ENCODE measurements around the gene PSMB7.

DNA sequence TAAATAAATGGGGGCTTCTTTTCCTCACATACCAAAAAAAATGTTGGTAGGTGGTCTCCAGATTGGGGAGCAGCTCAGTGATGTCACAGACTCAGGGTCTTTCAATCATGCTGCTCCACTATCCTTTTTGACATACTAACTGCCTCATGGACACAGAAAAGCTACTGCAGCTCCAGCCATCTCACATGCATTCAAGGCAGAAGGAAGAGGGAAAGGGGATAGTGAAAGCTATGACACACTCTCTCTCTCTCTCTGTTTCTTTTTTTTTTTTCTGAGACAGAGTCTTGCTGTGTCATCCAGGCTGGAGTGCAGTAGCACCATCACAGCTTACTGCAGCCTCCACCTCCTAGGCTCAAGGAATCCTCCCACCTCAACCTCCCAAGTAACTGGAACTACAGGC is 27.1 kb upstream of the PSMB7 start:
- TF ChIP-seq POLR2A (IDR thresholded peaks at IDR 0.05), result no peak
- TF ChIP-seq, protein P1, sequence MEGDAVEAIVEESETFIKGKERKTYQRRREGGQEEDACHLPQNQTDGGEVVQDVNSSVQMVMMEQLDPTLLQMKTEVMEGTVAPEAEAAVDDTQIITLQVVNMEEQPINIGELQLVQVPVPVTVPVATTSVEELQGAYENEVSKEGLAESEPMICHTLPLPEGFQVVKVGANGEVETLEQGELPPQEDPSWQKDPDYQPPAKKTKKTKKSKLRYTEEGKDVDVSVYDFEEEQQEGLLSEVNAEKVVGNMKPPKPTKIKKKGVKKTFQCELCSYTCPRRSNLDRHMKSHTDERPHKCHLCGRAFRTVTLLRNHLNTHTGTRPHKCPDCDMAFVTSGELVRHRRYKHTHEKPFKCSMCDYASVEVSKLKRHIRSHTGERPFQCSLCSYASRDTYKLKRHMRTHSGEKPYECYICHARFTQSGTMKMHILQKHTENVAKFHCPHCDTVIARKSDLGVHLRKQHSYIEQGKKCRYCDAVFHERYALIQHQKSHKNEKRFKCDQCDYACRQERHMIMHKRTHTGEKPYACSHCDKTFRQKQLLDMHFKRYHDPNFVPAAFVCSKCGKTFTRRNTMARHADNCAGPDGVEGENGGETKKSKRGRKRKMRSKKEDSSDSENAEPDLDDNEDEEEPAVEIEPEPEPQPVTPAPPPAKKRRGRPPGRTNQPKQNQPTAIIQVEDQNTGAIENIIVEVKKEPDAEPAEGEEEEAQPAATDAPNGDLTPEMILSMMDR (IDR thresholded peaks at IDR 0.05), result no peak
